T47D (cell line): ENCODE measurements around the gene TMEM161A.
"Not testable (repeated sequence)": the region's sequence is repeated elsewhere in the genome, so short reads cannot be mapped to it uniquely, and the experiment has no call there.

ENCODE experiments used
- DNase-seq, 2 experiments: peaks; one replicate each; pipeline versions ENCODE4 v3.0.0 to v3.0.0-alpha.2; 2011 to 2012; ENCODE audit warnings: low read depth in 1 of 2, low spot score in 1 of 2
- JUND ChIP-seq: IDR thresholded peaks from 2 replicates; pipeline ENCODE4 v1.6.1; 2012; ENCODE audit warnings: low read depth
- in situ Hi-C: cut with HindIII; loops from 2 replicates; pipeline ENCODE4 v1.10.0; 2016; ENCODE audit warnings: low sequenced_read_pairs, low pct_unique_long_range_greater_than_20kb

Gene TMEM161A

GRCh38 chr19:19169236-19170052, 31.2 kb upstream of the TMEM161A start:
- in situ Hi-C loops, result no loop called here
- TF ChIP-seq JUND, result no peak
- no peak for DNase-seq

GRCh38 chr19:19167612-19168011, 29.3 kb upstream of the TMEM161A start:
- in situ Hi-C loops, result no loop called here
- no peak for TF ChIP-seq JUND
- no peak for DNase-seq

- no peak for DNase-seq
- in situ Hi-C loops, result no loop called here
- TF ChIP-seq JUND, result no peak
These were observed 27.1 kb upstream of the TMEM161A start for GRCh38 chr19:19165396-19165795.

GRCh38 chr19:19162495-19162894, 24.2 kb upstream of the TMEM161A start:
- in situ Hi-C loops, result no loop called here
- no peak for DNase-seq
- no peak for TF ChIP-seq JUND

- DNase-seq, result no peak
- TF ChIP-seq JUND, result no peak
- in situ Hi-C loops, result no loop called here
These were observed 22.3 kb upstream of the TMEM161A start for GRCh38 chr19:19160461-19161035.

- DNase-seq, result no peak
- in situ Hi-C loops, result no loop called here
- no peak for TF ChIP-seq JUND
These were observed 21.3 kb upstream of the TMEM161A start for GRCh38 chr19:19159534-19159933.

GRCh38 chr19:19157808-19158207, 19.5 kb upstream of the TMEM161A start:
- in situ Hi-C loops, result no loop called here
- DNase-seq, result no peak
- TF ChIP-seq JUND, result no peak

- no peak for DNase-seq
- in situ Hi-C loops, result no loop called here
- TF ChIP-seq JUND, result no peak
These were observed 17.4 kb upstream of the TMEM161A start for GRCh38 chr19:19155495-19156219.

- DNase-seq, result no peak
- in situ Hi-C loops, result no loop called here
- TF ChIP-seq JUND, result no peak
These were observed 16.7 kb upstream of the TMEM161A start for GRCh38 chr19:19154768-19155494.

GRCh38 chr19:19152668-19153384, 14.5 kb upstream of the TMEM161A start:
- no peak for DNase-seq
- in situ Hi-C loops, result no loop called here
- TF ChIP-seq JUND, result no peak

- no peak for TF ChIP-seq JUND
- DNase-seq, result no peak
- in situ Hi-C loops, result no loop called here
These were observed 13.1 kb upstream of the TMEM161A start for GRCh38 chr19:19151418-19151817.

GRCh38 chr19:19149435-19149834, 11.2 kb upstream of the TMEM161A start:
- no peak for DNase-seq
- TF ChIP-seq JUND, result no peak
- in situ Hi-C loops, result no loop called here

GRCh38 chr19:19148504-19148903, 10.2 kb upstream of the TMEM161A start:
- DNase-seq, in situ Hi-C loops: not testable (repeated sequence)
